ENCODE results near the gene CLRN3.

CLRN3 gene

DNA sequence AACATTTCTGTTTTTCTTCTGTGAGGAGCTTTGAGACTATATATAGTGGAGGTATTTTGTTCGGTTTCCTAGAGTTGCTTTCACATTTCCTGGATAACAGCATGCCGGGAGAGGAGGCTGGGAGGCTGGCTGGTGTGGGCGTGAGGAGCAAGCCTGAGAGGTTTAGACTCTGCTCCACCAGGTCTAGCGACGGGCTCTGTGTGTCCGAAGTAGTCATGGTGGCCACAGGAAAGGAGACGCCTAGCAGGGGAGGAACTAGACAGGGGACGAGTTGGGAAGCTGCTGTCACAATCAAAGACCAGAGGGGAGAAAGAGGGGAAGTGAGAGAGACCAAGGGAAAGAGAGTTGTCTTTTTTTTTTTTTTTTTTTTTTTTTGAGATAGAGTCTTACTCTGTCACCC lies 33.7 kb upstream of the CLRN3 start:
- no peak for DNase-seq (ENCODE audit: insufficient read length)
- TF ChIP-seq POLR2AphosphoS5 (IDR thresholded peaks at IDR 0.05; ENCODE audit: low read depth, low read length) (no peak), TAF1 (IDR thresholded peaks at IDR 0.05; ENCODE audit: borderline replicate concordance, low read depth, low read length) (no peak), POLR2A (IDR thresholded peaks at IDR 0.05; ENCODE audit: low read depth, low read length) (no peak)
- no peak for FAIRE-seq

DNA sequence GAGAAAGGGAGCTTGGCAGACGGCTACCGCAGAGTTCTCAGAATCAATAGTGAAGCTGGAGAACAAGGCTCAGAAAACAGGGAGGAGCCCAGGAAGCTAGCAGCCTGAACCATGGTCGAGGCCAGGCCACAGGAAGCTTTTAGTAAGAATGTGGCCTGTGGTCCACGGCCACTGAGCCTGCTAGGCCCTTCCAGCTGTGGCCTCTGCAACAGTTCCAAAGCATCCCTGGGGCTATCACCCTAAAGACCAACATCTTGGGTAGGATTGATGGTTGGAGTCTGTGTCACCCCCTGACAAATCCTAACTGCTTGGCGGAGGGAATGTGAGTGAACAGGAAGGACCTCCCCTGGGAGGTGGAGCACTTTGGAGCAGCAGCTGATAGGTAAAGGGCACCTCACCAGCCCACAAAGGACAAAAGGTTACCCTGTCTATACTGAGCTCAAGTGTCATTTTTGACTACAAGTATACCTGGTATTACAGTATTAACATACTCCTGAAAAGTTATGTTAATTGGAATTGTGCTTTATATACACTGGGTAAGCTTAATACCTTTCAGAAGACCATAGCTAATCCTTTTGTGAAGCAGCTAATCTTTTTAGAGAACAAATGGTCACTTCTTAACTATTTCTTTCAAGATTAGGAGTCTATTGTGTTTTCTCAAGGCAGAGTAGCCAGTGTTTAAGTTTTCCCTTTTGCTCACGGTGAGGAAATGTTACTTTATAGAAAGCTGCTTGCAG lies 32.9 kb upstream of the CLRN3 start:
- TF ChIP-seq TAF1 (IDR thresholded peaks at IDR 0.05; ENCODE audit: borderline replicate concordance, low read depth, low read length) (no peak), POLR2A (IDR thresholded peaks at IDR 0.05; ENCODE audit: low read depth, low read length) (no peak), POLR2AphosphoS5 (IDR thresholded peaks at IDR 0.05; ENCODE audit: low read depth, low read length) (no peak)
- no peak for FAIRE-seq
- no peak for DNase-seq (ENCODE audit: insufficient read length)

DNA sequence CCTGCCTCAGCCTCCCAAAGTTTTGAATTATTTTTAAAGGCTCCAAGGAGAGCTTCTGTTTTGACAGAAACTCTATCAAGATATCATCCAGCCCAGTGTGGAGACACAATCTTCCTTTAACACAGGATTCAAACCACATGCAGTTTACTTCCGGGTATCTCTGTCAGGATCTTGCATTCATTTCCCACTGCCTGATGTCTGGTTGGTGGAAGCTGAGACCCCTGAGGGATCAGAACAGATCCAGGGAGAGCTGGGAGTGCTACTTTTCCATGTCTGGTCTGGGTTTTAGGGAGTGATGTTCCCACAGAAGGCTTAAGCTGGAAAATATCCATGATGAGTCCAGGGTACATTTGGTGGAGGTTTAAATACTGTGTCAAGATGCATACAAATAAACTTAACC lies 30.9 kb upstream of the CLRN3 start:
- FAIRE-seq, result no peak
- TF ChIP-seq TAF1 (IDR thresholded peaks at IDR 0.05; ENCODE audit: borderline replicate concordance, low read depth, low read length) (no peak), POLR2AphosphoS5 (IDR thresholded peaks at IDR 0.05; ENCODE audit: low read depth, low read length) (no peak), POLR2A (IDR thresholded peaks at IDR 0.05; ENCODE audit: low read depth, low read length) (no peak)
- no peak for DNase-seq (ENCODE audit: insufficient read length)

DNA sequence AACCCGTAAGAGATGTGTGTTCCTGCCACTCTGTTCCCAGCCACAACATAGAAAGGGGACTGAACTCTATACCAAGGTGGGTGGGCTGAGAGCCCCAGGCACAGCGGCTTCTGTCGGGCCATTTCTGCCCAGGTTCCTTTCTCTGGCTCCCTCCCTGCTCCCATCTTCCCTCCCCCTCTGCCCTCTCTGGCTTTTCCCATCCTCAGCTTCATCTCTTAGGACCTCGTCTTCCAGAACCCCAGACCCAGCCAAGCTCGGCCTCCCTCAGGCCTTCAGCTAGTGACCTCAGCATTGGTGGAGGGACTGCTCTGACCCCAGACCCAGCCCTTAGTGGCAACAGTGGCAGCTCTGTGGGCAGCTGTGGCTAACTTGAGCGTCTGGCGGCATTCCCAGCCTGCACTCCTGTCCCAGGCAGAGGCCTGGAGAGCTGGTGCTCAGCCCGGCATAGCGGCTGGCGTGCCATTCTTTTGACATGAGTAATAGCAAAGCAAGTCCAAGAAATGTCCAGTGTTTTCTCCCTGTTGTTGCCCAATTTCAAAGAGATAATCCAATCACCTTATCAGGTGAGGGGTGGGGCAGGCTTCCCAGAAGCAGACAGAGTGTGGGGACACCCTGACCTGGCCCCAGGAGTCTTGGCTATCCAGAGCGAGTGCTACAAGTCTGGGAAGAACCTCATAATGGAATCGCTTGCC lies 30.1 kb upstream of the CLRN3 start:
- no peak for FAIRE-seq
- no peak for DNase-seq (ENCODE audit: insufficient read length)
- no peak for TF ChIP-seq POLR2A (IDR thresholded peaks at IDR 0.05; ENCODE audit: low read depth, low read length)
- TF ChIP-seq TAF1 (IDR thresholded peaks at IDR 0.05; ENCODE audit: borderline replicate concordance, low read depth, low read length), result no peak
- TF ChIP-seq POLR2AphosphoS5 (IDR thresholded peaks at IDR 0.05; ENCODE audit: low read depth, low read length), result no peak

- DNase-seq (ENCODE audit: insufficient read length) (no peak), FAIRE-seq (no peak)
- TF ChIP-seq POLR2A (IDR thresholded peaks at IDR 0.05; ENCODE audit: low read depth, low read length) (no peak), POLR2AphosphoS5 (IDR thresholded peaks at IDR 0.05; ENCODE audit: low read depth, low read length) (no peak), TAF1 (IDR thresholded peaks at IDR 0.05; ENCODE audit: borderline replicate concordance, low read depth, low read length) (no peak)
These were observed 29.5 kb upstream of the CLRN3 start for GRCh38 chr10:127922206-127922605.

GRCh38 chr10:127921753-127922145 lies 29.0 kb upstream of the CLRN3 start:
- TF ChIP-seq POLR2AphosphoS5 (IDR thresholded peaks at IDR 0.05; ENCODE audit: low read depth, low read length) (no peak), TAF1 (IDR thresholded peaks at IDR 0.05; ENCODE audit: borderline replicate concordance, low read depth, low read length) (no peak), POLR2A (IDR thresholded peaks at IDR 0.05; ENCODE audit: low read depth, low read length) (no peak)
- FAIRE-seq, result no peak
- DNase-seq (ENCODE audit: insufficient read length), result no peak

DNA sequence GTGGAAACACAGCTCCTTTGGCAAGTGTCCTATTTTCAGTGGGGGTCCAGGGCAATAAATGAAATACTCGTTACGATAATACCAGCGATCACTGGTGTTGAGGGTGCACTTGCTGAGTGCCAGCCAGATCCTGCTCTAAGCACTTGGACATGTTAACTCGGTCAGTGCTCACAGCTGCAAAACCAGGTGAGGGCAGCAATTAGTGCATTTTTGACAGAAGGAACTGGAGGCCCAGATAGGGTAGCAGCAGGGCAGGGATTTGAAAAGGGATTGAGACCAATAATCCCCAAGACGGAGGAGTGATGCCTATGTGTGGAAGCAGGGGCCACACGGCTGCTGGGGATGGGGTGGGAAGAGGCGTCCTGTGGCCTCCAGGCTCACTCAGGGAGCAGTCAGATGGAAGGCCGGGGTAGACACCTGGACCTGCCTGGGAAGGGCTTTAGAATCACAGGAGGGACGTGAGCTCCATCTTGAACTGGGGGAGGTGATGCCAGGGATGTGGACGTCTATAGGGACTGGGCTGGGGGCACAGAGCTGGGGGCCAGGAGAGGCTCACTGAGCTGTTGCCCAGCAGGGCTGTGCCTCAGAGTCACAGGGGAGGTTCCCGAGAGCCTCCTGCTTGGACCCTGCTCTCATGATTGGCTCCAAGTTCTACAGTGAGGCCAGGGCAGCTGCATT lies 28.5 kb upstream of the CLRN3 start:
- DNase-seq (ENCODE audit: insufficient read length), result no peak
- FAIRE-seq, result no peak
- TF ChIP-seq POLR2A (IDR thresholded peaks at IDR 0.05; ENCODE audit: low read depth, low read length) (no peak), POLR2AphosphoS5 (IDR thresholded peaks at IDR 0.05; ENCODE audit: low read depth, low read length) (no peak), TAF1 (IDR thresholded peaks at IDR 0.05; ENCODE audit: borderline replicate concordance, low read depth, low read length) (no peak)

DNA sequence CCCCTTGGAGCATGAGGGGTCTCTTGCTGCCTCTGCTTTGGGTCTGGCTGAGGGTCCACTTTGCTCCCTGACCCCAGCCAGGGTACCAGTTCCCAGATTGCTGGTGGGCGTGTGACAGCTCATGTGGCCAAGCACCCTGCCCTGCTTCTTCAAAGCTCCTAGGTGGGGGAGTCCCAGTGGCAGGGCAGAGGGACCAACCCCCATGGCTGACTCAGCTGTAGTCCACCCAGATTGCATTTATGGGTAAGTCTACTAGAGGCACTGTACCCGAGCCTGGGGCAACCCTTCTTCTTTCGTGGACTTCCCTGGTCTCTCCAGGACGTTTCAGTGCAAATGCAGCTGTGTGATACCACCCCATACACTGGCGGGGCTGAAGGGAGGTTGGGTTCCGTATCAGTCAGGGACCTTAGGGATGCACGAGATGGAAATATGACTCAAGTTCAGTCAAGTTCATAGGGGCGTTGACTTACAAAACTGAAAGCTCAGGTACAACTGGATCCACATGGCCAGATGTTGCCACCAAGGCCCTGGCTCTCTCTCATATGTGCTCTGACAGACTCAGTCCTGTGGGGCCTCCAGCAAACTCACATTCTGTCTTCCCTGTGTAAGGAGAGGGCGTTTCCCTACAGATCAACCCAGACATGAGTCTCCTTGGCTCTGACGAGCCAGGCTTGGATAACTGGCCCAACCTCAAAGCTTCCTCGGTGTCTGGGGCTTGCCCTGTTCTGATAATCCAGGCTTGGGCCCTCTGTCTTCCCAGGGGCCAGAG lies 27.7 kb upstream of the CLRN3 start:
- no peak for FAIRE-seq
- no peak for TF ChIP-seq TAF1 (IDR thresholded peaks at IDR 0.05; ENCODE audit: borderline replicate concordance, low read depth, low read length)
- TF ChIP-seq POLR2AphosphoS5 (IDR thresholded peaks at IDR 0.05; ENCODE audit: low read depth, low read length), result no peak
- no peak for TF ChIP-seq POLR2A (IDR thresholded peaks at IDR 0.05; ENCODE audit: low read depth, low read length)
- DNase-seq (ENCODE audit: insufficient read length), result no peak

GRCh38 chr10:127919418-127920271 lies 26.9 kb upstream of the CLRN3 start:
- FAIRE-seq (no peak), DNase-seq (ENCODE audit: insufficient read length) (no peak)
- no peak for TF ChIP-seq TAF1 (IDR thresholded peaks at IDR 0.05; ENCODE audit: borderline replicate concordance, low read depth, low read length)

- no peak for FAIRE-seq
- TF ChIP-seq TAF1 (IDR thresholded peaks at IDR 0.05; ENCODE audit: borderline replicate concordance, low read depth, low read length) (no peak), POLR2A (IDR thresholded peaks at IDR 0.05; ENCODE audit: low read depth, low read length) (no peak)
- no peak for DNase-seq (ENCODE audit: insufficient read length)
These were observed 25.8 kb upstream of the CLRN3 start for GRCh38 chr10:127918572-127918971.
